SK-N-SH (cell line): ENCODE results near the gene DENND1A. TPM values are rescaled to one million over a fixed set of nuclear protein-coding genes. Genes with fewer than 3 reads are reported as not detected.

Source experiments
- CTCF ChIA-PET: fragments of 300-600, 350-600 bp; formaldehyde crosslinking; extraction: SDS; loops from one replicate; lab custom pipeline; 2021; lab: Yijun Ruan, JAX
- POLR2A ChIA-PET: fragments of 350-600 bp; sonication (Branson Sonifier 250); formaldehyde crosslinking; extraction: SDS; loops from one replicate; lab custom pipeline; 2020; ENCODE audit warnings: antibody characterized with exemption, inconsistent platforms; lab: Yijun Ruan, JAX
- DNase-seq: peaks from one replicate; pipeline ENCODE4 v3.0.0; 2012
- H2AFZ ChIP-seq: fragments of 200-600 bp; sonication (generic); 2 replicates; pipeline ENCODE4 v1.8.1; 2016; ENCODE audit warnings: antibody characterized with exemption, mild to moderate bottlenecking, low read depth
- H3F3A ChIP-seq: fragments of 200-600 bp; sonication (generic); replicated peaks from 2 replicates; pipeline ENCODE3; 2016; ENCODE audit warnings: antibody characterized with exemption, mild to moderate bottlenecking; ENCODE audit not compliant: insufficient read depth
- H3K27ac ChIP-seq, 2 experiments: fragments of 200-500 bp in 1 of 2; fragments of 200-600 bp in 1 of 2; sonication (Bioruptor generic) in 1 of 2; sonication (generic), shearing (Covaris generic) in 1 of 2; 2 replicates each; pipeline versions ENCODE4 v1.5.1 to v1.6.1; 2014 to 2016; ENCODE audit warnings: low read depth in 2 of 2, inconsistent platforms in 1 of 2, low read length in 1 of 2, mild to moderate bottlenecking in 1 of 2, mixed read lengths in 1 of 2
- H3K27me3 ChIP-seq: fragments of 200-600 bp; sonication (generic), shearing (Covaris generic); 2 replicates; pipeline ENCODE4 v1.6.1; 2016; ENCODE audit warnings: mixed run types; ENCODE audit not compliant: insufficient read depth
- H3K36me3 ChIP-seq, 2 experiments: fragments of 200-500 bp in 1 of 2; fragments of 200-600 bp in 1 of 2; sonication (Bioruptor generic) in 1 of 2; sonication (generic) in 1 of 2; replicated peaks in 1 of 2; 2 replicates each; pipeline versions ENCODE3 to v1.5.1; 2014 to 2016; ENCODE audit warnings: low read length in 1 of 2, mild to moderate bottlenecking in 1 of 2; ENCODE audit not compliant: insufficient read depth in 2 of 2, control insufficient read depth in 1 of 2
- H3K4me1 ChIP-seq, 2 experiments: fragments of 200-500 bp in 1 of 2; fragments of 200-600 bp in 1 of 2; sonication (Bioruptor generic) in 1 of 2; sonication (generic), shearing (Covaris generic) in 1 of 2; 2 replicates each; pipeline versions ENCODE4 v1.5.1 to v1.6.1; 2014 to 2016; ENCODE audit warnings: low read depth in 1 of 2, low read length in 1 of 2, mixed run types in 1 of 2; ENCODE audit not compliant: insufficient read depth in 2 of 2, control insufficient read depth in 1 of 2
- H3K4me2 ChIP-seq: fragments of 200-600 bp; sonication (generic), shearing (Covaris generic); 2 replicates; pipeline ENCODE4 v1.6.1; 2017; ENCODE audit warnings: mixed run types
- H3K4me3 ChIP-seq, 2 experiments: fragments of 200-500 bp in 1 of 2; fragments of 200-600 bp in 1 of 2; sonication (Bioruptor generic) in 1 of 2; sonication (generic), shearing (Covaris generic) in 1 of 2; 2 replicates each; pipeline versions ENCODE4 v1.5.1 to v1.8.1; 2014 to 2016; ENCODE audit warnings: low read depth in 2 of 2, inconsistent platforms in 1 of 2, low read length in 1 of 2, mild to moderate bottlenecking in 1 of 2, mixed read lengths in 1 of 2, moderate library complexity in 1 of 2
- H3K79me2 ChIP-seq: fragments of 200-600 bp; sonication (generic); 2 replicates; pipeline ENCODE4 v1.8.1; 2017; ENCODE audit warnings: mild to moderate bottlenecking; ENCODE audit not compliant: insufficient read depth
- H3K9ac ChIP-seq: fragments of 200-600 bp; sonication (generic); 2 replicates; pipeline ENCODE4 v1.6.1; 2017; ENCODE audit warnings: mixed run types
- H3K9me2 ChIP-seq: fragments of 200-600 bp; sonication (generic); 2 replicates; pipeline ENCODE4 v1.6.1; 2017; ENCODE audit warnings: mixed run types
- H3K9me3 ChIP-seq: fragments of 200-600 bp; sonication (generic); 2 replicates; pipeline ENCODE4 v1.6.1; 2017; ENCODE audit warnings: mixed run types, mild to moderate bottlenecking, moderate library complexity
- H4K20me1 ChIP-seq: fragments of 200-600 bp; sonication (generic); 2 replicates; pipeline ENCODE4 v1.6.1; 2017; ENCODE audit warnings: mild to moderate bottlenecking, mixed run types; ENCODE audit not compliant: insufficient read depth
- FOXJ3 ChIP-seq: sonication (generic); formaldehyde crosslinking; IDR thresholded peaks from 2 replicates; pipeline ENCODE4 v1.5.1; 2020; ENCODE audit warnings: mild to moderate bottlenecking, missing genetic modification reagents
- GATA2 ChIP-seq: sonication (generic); formaldehyde crosslinking; IDR thresholded peaks from 2 replicates; pipeline ENCODE4 v1.5.0; 2020; ENCODE audit warnings: mild to moderate bottlenecking, missing genetic modification reagents
- JUND ChIP-seq: IDR thresholded peaks from 2 replicates; pipeline ENCODE4 v1.4.0; 2012
- RCOR1 ChIP-seq: fragments of 150-350 bp; IDR thresholded peaks from 2 replicates; pipeline ENCODE4 v1.6.1; 2017; ENCODE audit warnings: antibody characterized with exemption, low read length
- SIN3A ChIP-seq: IDR thresholded peaks from 2 replicates; pipeline ENCODE4 v1.6.1; 2012; ENCODE audit warnings: low read depth, mild to moderate bottlenecking, low read length, moderate library complexity, borderline replicate concordance
- TAF1 ChIP-seq: IDR thresholded peaks from 2 replicates; pipeline ENCODE4 v1.6.1; 2012; ENCODE audit warnings: low read depth, mild to moderate bottlenecking, low read length, moderate library complexity, borderline replicate concordance
- WGBS: methylation state at CpG from one replicate; pipeline ENCODE4 v1.1.6; 2017; ENCODE audit warnings: low lambda C conversion rate; 5-methylcytosine and 5-hydroxymethylcytosine counted together
- polyA plus RNA-seq, 3 experiments: library from polyadenylated mRNA; depleted of rRNA; stranded (reverse); fragments of >200 nt; gene quantifications; 2 replicates each; pipeline ENCODE4 v1.2.3, GENCODE V29; 2012
- TF ChIP-seq, protein P1 (sequence below): IDR thresholded peaks from 2 replicates; pipeline ENCODE4 v1.4.0; 2012; ENCODE audit warnings: low read depth, borderline replicate concordance
- TF ChIP-seq, protein P2 (sequence below): fragments of 150-350 bp; IDR thresholded peaks from 2 replicates; pipeline ENCODE4 v1.6.1; 2016; ENCODE audit warnings: mild to moderate bottlenecking, low read depth, low read length
- TF ChIP-seq, protein P3 (sequence below): IDR thresholded peaks from 2 replicates; pipeline ENCODE4 v1.6.1; 2012; ENCODE audit warnings: mild to moderate bottlenecking, low read depth, low read length, moderate library complexity
- TF ChIP-seq, protein P4 (sequence below): IDR thresholded peaks from 2 replicates; pipeline ENCODE4 v1.4.0; 2012; ENCODE audit warnings: low read depth
- TF ChIP-seq, protein P5 (sequence below): IDR thresholded peaks from 2 replicates; pipeline ENCODE4 v1.4.0; 2012; ENCODE audit warnings: low read depth, borderline replicate concordance

Gene DENND1A
- polyA plus RNA-seq, 1 of the 3 experiments (the other 2 are of a cell fraction), result 25.4 TPM

DNA sequence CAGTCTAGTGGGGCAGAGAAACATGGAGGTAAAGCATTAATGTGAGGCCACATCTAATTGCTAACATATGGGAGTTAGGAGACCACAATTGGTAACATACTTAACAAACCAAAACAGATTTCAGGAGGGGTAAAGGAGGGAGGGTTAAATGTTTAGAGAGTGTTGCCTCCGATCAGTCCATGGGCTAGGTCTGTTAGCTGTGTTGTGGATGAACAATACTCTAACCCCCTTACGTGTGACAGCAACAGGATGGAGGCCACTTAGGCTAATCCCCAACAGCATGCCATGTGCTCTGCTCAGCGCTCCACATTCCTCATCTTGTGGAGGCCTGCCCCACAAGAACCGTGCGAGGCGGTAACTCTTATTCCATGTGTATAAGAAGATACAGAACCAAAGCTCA is 406.9 kb downstream of the DENND1A start:
- 99% methylated on average over 6 of the region's 6 CpGs for WGBS
- H3F3A ChIP-seq, result no peaks in the 10 kb centered on the region
- H3K4me3 ChIP-seq, result no peak overlapping the region
- no peak overlapping the region for H3K4me2 ChIP-seq
- DNase-seq, result no peak
- H3K9me3 ChIP-seq, result no peaks in the 10 kb centered on the region
- H3K27me3 ChIP-seq, result no peaks in the 10 kb centered on the region
- no peaks in the 10 kb centered on the region for H3K79me2 ChIP-seq
- TF ChIP-seq, protein P1, sequence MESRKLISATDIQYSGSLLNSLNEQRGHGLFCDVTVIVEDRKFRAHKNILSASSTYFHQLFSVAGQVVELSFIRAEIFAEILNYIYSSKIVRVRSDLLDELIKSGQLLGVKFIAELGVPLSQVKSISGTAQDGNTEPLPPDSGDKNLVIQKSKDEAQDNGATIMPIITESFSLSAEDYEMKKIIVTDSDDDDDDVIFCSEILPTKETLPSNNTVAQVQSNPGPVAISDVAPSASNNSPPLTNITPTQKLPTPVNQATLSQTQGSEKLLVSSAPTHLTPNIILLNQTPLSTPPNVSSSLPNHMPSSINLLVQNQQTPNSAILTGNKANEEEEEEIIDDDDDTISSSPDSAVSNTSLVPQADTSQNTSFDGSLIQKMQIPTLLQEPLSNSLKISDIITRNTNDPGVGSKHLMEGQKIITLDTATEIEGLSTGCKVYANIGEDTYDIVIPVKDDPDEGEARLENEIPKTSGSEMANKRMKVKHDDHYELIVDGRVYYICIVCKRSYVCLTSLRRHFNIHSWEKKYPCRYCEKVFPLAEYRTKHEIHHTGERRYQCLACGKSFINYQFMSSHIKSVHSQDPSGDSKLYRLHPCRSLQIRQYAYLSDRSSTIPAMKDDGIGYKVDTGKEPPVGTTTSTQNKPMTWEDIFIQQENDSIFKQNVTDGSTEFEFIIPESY, result no peak
- no peak overlapping the region for H2AFZ ChIP-seq
- CTCF ChIA-PET, result interaction anchor here (1.0 to 1.1 kb wide), 4 partner anchors 17 to 518 kb away, joined by 3 to 4 read pairs (median 3); no protein-coding TSS in a partner anchor
- no peak overlapping the region for H3K27ac ChIP-seq
- H3K9me2 ChIP-seq, result no peaks in the 10 kb centered on the region
- H4K20me1 ChIP-seq, result no peaks in the 10 kb centered on the region
- no peaks in the 10 kb centered on the region for H3K36me3 ChIP-seq
- H3K9ac ChIP-seq, result no peak overlapping the region
- no peaks in the 10 kb centered on the region; a peak in 1 of 4 replicates for H3K4me1 ChIP-seq
- POLR2A ChIA-PET, result no interaction called here

DNA sequence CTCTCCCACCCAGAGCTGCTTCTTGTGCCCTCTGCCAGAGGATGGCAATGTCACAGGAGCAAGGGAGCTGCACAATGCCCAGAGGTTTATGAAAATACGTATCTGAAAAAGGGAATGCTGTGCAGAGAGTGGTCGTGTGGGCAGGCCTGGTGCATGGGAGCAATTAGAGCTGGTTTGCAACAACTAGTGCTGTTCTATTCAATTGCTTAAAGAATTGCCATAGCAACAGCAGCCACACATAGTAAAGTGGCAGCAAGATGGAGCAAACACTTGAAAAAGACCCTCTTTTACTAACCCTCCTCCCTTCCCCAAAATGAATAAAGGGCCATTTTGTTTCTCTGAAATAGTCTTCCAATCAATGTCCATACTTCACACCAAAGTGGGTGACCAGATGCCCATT is 407.7 kb downstream of the DENND1A start:
- Histone ChIP-seq H3K4me1 (no peaks in the 10 kb centered on the region; a peak in 1 of 4 replicates), H3K27me3 (no peaks in the 10 kb centered on the region), H3K79me2 (no peaks in the 10 kb centered on the region), H3K9me3 (no peaks in the 10 kb centered on the region), H2AFZ (no peak overlapping the region), H3K4me2 (no peak overlapping the region), H3K9me2 (no peaks in the 10 kb centered on the region), H3K27ac (no peak overlapping the region), H3K4me3 (no peak overlapping the region), H4K20me1 (no peaks in the 10 kb centered on the region), H3F3A (no peaks in the 10 kb centered on the region), H3K36me3 (no peaks in the 10 kb centered on the region), H3K9ac (no peak overlapping the region)
- no peak for DNase-seq
- POLR2A ChIA-PET, result no interaction called here
- WGBS, result 77% methylated on average over 2 of the region's 2 CpGs
- CTCF ChIA-PET, result interaction anchor here (1.0 to 1.4 kb wide), 3 partner anchors 11 to 137 kb away, joined by 3 to 6 read pairs (median 4); no protein-coding TSS in a partner anchor
- TF ChIP-seq JUND (no peak), SIN3A (no peak), GATA2 (no peak), FOXJ3 (CRISPR knock-in tag) (no peak), RCOR1 (no peak), TAF1 (no peak)
- TF ChIP-seq, protein P2, sequence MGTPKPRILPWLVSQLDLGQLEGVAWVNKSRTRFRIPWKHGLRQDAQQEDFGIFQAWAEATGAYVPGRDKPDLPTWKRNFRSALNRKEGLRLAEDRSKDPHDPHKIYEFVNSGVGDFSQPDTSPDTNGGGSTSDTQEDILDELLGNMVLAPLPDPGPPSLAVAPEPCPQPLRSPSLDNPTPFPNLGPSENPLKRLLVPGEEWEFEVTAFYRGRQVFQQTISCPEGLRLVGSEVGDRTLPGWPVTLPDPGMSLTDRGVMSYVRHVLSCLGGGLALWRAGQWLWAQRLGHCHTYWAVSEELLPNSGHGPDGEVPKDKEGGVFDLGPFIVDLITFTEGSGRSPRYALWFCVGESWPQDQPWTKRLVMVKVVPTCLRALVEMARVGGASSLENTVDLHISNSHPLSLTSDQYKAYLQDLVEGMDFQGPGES, result no peak
- TF ChIP-seq, protein P3, sequence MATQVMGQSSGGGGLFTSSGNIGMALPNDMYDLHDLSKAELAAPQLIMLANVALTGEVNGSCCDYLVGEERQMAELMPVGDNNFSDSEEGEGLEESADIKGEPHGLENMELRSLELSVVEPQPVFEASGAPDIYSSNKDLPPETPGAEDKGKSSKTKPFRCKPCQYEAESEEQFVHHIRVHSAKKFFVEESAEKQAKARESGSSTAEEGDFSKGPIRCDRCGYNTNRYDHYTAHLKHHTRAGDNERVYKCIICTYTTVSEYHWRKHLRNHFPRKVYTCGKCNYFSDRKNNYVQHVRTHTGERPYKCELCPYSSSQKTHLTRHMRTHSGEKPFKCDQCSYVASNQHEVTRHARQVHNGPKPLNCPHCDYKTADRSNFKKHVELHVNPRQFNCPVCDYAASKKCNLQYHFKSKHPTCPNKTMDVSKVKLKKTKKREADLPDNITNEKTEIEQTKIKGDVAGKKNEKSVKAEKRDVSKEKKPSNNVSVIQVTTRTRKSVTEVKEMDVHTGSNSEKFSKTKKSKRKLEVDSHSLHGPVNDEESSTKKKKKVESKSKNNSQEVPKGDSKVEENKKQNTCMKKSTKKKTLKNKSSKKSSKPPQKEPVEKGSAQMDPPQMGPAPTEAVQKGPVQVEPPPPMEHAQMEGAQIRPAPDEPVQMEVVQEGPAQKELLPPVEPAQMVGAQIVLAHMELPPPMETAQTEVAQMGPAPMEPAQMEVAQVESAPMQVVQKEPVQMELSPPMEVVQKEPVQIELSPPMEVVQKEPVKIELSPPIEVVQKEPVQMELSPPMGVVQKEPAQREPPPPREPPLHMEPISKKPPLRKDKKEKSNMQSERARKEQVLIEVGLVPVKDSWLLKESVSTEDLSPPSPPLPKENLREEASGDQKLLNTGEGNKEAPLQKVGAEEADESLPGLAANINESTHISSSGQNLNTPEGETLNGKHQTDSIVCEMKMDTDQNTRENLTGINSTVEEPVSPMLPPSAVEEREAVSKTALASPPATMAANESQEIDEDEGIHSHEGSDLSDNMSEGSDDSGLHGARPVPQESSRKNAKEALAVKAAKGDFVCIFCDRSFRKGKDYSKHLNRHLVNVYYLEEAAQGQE, result no peak
- TF ChIP-seq, protein P4, sequence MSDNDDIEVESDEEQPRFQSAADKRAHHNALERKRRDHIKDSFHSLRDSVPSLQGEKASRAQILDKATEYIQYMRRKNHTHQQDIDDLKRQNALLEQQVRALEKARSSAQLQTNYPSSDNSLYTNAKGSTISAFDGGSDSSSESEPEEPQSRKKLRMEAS, result no peak
- TF ChIP-seq, protein P1, result no peak
- TF ChIP-seq, protein P5, sequence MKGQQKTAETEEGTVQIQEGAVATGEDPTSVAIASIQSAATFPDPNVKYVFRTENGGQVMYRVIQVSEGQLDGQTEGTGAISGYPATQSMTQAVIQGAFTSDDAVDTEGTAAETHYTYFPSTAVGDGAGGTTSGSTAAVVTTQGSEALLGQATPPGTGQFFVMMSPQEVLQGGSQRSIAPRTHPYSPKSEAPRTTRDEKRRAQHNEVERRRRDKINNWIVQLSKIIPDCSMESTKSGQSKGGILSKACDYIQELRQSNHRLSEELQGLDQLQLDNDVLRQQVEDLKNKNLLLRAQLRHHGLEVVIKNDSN, result no peak
